OCI-LY7 (cell line): ENCODE results near the gene NELFA. TPM values are rescaled to one million over a fixed set of nuclear protein-coding genes. Genes with fewer than 3 reads are reported as not detected.

Experiments
- BruUV-seq: library from RNA; stranded (reverse); fragments of 400-500 nt; replicated peaks from 2 replicates; lab custom pipeline; 2021; lab: Mats Ljungman, UMichigan
- CTCF ChIA-PET: fragments of 300-600 bp; sonication (Branson Sonifier 250); formaldehyde crosslinking; loops from one replicate; lab custom pipeline; 2022; ENCODE audit warnings: antibody characterized with exemption; ENCODE audit not compliant: unreplicated experiment; lab: Charles Lee
- POLR2A ChIA-PET: fragments of 300-600 bp; sonication (Branson Sonifier 250); formaldehyde crosslinking; loops from one replicate; lab custom pipeline; 2022; ENCODE audit warnings: antibody characterized with exemption; lab: Charles Lee
- DNase-seq: peaks from one replicate; pipeline ENCODE4 v3.0.0-alpha.2; 2015; ENCODE audit warnings: low spot score
- H2AFZ ChIP-seq: fragments of 200-600 bp; sonication (generic), shearing (Covaris generic); 2 replicates; pipeline ENCODE4 v1.6.1; 2014; ENCODE audit warnings: mild to moderate bottlenecking, antibody characterized with exemption, low read length, moderate library complexity
- H3K27ac ChIP-seq: fragments of 200-600 bp; sonication (generic); 2 replicates; pipeline ENCODE4 v1.5.1; 2014; ENCODE audit warnings: mixed run types, low read depth, mild to moderate bottlenecking, moderate library complexity, low read length, inconsistent platforms; ENCODE audit not compliant: poor library complexity, severe bottlenecking
- H3K36me3 ChIP-seq: fragments of 200-600 bp; sonication (generic); 2 replicates; pipeline ENCODE4 v1.6.1; 2014; ENCODE audit warnings: mild to moderate bottlenecking, antibody characterized with exemption, low read length, moderate library complexity, mixed read lengths; ENCODE audit not compliant: insufficient read depth
- H3K4me1 ChIP-seq: fragments of 200-600 bp; sonication (generic); 2 replicates; pipeline ENCODE4 v1.5.1; 2014; ENCODE audit warnings: mild to moderate bottlenecking, low read length; ENCODE audit not compliant: insufficient read depth, poor library complexity, severe bottlenecking
- H3K4me2 ChIP-seq: fragments of 200-600 bp; sonication (generic); 2 replicates; pipeline ENCODE4 v1.6.1; 2014; ENCODE audit warnings: mild to moderate bottlenecking, low read length
- H3K4me3 ChIP-seq: fragments of 200-600 bp; sonication (generic); 2 replicates; pipeline ENCODE4 v1.5.1; 2014; ENCODE audit warnings: mild to moderate bottlenecking, low read depth, low read length; ENCODE audit not compliant: poor library complexity, severe bottlenecking
- H3K79me2 ChIP-seq: fragments of 200-600 bp; sonication (generic); 2 replicates; pipeline ENCODE4 v1.6.1; 2016; ENCODE audit warnings: low read depth, mild to moderate bottlenecking, low read length, moderate library complexity, mixed read lengths; ENCODE audit not compliant: insufficient read depth
- H3K9me2 ChIP-seq: fragments of 200-600 bp; sonication (generic); 2 replicates; pipeline ENCODE4 v1.6.1; 2016; ENCODE audit warnings: mild to moderate bottlenecking, low read length, mixed read lengths; ENCODE audit not compliant: insufficient read depth
- H3K9me3 ChIP-seq: fragments of 200-600 bp; sonication (generic); 2 replicates; pipeline ENCODE4 v1.6.1; 2014; ENCODE audit warnings: mild to moderate bottlenecking, mixed run types, low read length, mixed read lengths
- H4K20me1 ChIP-seq: fragments of 200-600 bp; sonication (generic); 2 replicates; pipeline ENCODE4 v1.6.1; 2014; ENCODE audit warnings: mild to moderate bottlenecking, antibody characterized with exemption, low read length, moderate library complexity, mixed read lengths; ENCODE audit not compliant: insufficient read depth
- EZH2phosphoT487 ChIP-seq: fragments of 200-600 bp; sonication (generic); IDR thresholded peaks from 2 replicates; pipeline ENCODE4 v1.6.1; 2018; ENCODE audit warnings: low read depth, borderline replicate concordance, mild to moderate bottlenecking, mixed run types, antibody characterized with exemption, low read length, moderate library complexity, mixed read lengths
- intact Hi-C: fragments of 100-400 bp; cut with micrococcal nuclease; formaldehyde crosslinking; loops from one replicate; pipeline ENCODE4 v1.10.0; 2022; ENCODE audit not compliant: unreplicated experiment
- microRNA-seq: library from miRNA; unstranded; fragments of <30 nt; microRNA quantifications from one replicate; pipeline ENCODE4 v1.2.0, GENCODE V29; 2022; ENCODE audit warnings: borderline replicate concordance
- small RNA-seq: library from RNA; depleted of rRNA; stranded (forward); fragments of <200 nt; gene quantifications from one replicate; pipeline ENCODE3, GENCODE V24; 2014
- total RNA-seq, 2 experiments: library from RNA; depleted of rRNA in 1 of 2; stranded (reverse); fragments of >200 nt in 1 of 2; shearing (Covaris generic) in 1 of 2; gene quantifications; 2 replicates each; pipeline ENCODE4 v1.2.3, GENCODE V29; 2014 to 2022
- TF ChIP-seq, protein P1 (sequence below): fragments of 200-600 bp; sonication (generic); conservative IDR thresholded peaks from 2 replicates; pipeline ENCODE4 v1.5.1; 2014; ENCODE audit warnings: mild to moderate bottlenecking, antibody characterized with exemption, low read length, moderate library complexity, mixed read lengths

The NELFA gene
- total RNA-seq, 2 experiments from 2014 or later: 45.5 to 45.7 TPM

DNA sequence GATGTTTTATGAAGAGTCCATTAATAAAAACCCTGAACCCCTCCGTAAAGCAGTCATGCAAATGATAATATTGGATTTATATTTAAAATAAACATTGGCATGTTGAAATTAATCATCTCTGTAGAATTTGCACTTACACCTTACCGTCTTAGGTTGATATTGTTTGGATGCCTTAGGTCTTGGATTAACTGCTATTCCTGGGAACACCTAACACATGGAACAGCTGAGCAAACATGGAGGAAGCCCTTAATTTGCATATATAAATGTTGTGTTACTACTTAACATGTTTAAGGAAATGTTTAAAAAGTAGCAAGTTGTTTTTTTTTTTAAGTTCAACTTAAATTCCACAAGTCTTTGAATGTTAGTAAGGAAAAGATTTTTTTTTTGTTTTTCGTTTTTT is 75.1 kb downstream of the NELFA start:
- Histone ChIP-seq H3K9me2 (no peaks in the 10 kb centered on the region), H3K9me3 (no peaks in the 10 kb centered on the region), H3K4me1 (no peaks in the 10 kb centered on the region), H4K20me1 (no peaks in the 10 kb centered on the region), H3K4me3 (no peak overlapping the region), H2AFZ (no peak overlapping the region), H3K4me2 (no peak overlapping the region), H3K27ac (no peak overlapping the region), H3K36me3 (peaks cover 83% of the 10 kb centered on the region), H3K79me2 (no peaks in the 10 kb centered on the region)
- intact Hi-C loops: no loop called here
- DNase-seq: no peak
- TF ChIP-seq, protein P1, sequence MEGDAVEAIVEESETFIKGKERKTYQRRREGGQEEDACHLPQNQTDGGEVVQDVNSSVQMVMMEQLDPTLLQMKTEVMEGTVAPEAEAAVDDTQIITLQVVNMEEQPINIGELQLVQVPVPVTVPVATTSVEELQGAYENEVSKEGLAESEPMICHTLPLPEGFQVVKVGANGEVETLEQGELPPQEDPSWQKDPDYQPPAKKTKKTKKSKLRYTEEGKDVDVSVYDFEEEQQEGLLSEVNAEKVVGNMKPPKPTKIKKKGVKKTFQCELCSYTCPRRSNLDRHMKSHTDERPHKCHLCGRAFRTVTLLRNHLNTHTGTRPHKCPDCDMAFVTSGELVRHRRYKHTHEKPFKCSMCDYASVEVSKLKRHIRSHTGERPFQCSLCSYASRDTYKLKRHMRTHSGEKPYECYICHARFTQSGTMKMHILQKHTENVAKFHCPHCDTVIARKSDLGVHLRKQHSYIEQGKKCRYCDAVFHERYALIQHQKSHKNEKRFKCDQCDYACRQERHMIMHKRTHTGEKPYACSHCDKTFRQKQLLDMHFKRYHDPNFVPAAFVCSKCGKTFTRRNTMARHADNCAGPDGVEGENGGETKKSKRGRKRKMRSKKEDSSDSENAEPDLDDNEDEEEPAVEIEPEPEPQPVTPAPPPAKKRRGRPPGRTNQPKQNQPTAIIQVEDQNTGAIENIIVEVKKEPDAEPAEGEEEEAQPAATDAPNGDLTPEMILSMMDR: no peak
- no peak for TF ChIP-seq EZH2phosphoT487
- POLR2A ChIA-PET: no interaction called here
- BruUV-seq: no TSS peak
- CTCF ChIA-PET: no interaction called here

DNA sequence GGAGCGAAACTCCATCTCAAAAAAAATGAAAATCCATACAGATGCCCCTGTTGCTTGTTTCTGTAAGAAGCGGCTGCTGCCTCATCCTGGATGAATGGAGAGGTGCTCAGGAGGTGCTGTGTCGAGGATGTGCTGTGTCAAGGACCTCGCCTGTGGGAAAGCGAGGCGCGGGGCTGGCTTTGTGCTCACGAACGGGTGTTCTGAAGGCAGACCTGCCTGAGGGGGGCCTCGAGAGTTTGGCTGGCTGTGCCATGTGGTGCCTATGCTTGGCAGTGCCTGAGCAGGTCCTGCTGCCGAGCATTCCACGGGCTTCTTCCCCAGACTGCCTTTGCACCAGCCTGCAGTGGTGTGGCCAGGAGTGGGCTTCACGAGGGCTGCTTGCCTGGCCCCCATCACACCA is 76.0 kb downstream of the NELFA start:
- Histone ChIP-seq H2AFZ (no peak overlapping the region), H3K27ac (no peak overlapping the region), H3K4me2 (no peak overlapping the region), H3K79me2 (peaks cover 8% of the 10 kb centered on the region; the same call in 1 of the 2 replicates), H3K9me2 (no peaks in the 10 kb centered on the region), H3K4me1 (no peaks in the 10 kb centered on the region), H4K20me1 (no peaks in the 10 kb centered on the region), H3K9me3 (no peaks in the 10 kb centered on the region), H3K4me3 (no peak overlapping the region), H3K36me3 (peaks cover 86% of the 10 kb centered on the region)
- no peak for TF ChIP-seq EZH2phosphoT487
- TF ChIP-seq, protein P1: no peak
- ChIA-PET CTCF (no interaction called here), POLR2A (no interaction called here)
- BruUV-seq: no TSS peak
- intact Hi-C loops: no loop called here
- no peak for DNase-seq

Small RNA genes within 50 kb of the gene (microRNA-seq; reads per million reads assigned to microRNA genes)
- gene MIR943: not detected

Small RNA genes within 50 kb of the gene (small RNA-seq; reads per million reads assigned to genes)
- gene SCARNA22: 97.8 reads per million, percentile 99 among the genes with 10 or more reads in this experiment

Other genes starting within 250 kb of the NELFA start
- gene FGFR3, start 215.7 kb downstream of the NELFA start, total RNA-seq (2014; rRNA removed; shearing (Covaris generic)): not detected in 2 replicates
- not detected in 2 replicates for gene FGFR3, start 215.7 kb downstream of the NELFA start, total RNA-seq (2022)
- gene LETM1, start 152.8 kb downstream of the NELFA start, total RNA-seq (2014; rRNA removed; shearing (Covaris generic)): 58.3 and 60.0 TPM in 2 replicates
- gene LETM1, start 152.8 kb downstream of the NELFA start, total RNA-seq (2022): 61.7 and 66.8 TPM in 2 replicates
- gene NSD2, start 137.6 kb downstream of the NELFA start, total RNA-seq (2014; rRNA removed; shearing (Covaris generic)): 158 and 169 TPM in 2 replicates
- gene NSD2, start 137.6 kb downstream of the NELFA start, total RNA-seq (2022): 329 and 372 TPM in 2 replicates
- gene NAT8L, start 50.4 kb upstream of the NELFA start, total RNA-seq (2014; rRNA removed; shearing (Covaris generic)): 0.03 TPM in 1 of 2 replicates, not detected in the other
- not detected in 2 replicates for gene NAT8L, start 50.4 kb upstream of the NELFA start, total RNA-seq (2022)
- gene HAUS3, start 233.1 kb upstream of the NELFA start, total RNA-seq (2014; rRNA removed; shearing (Covaris generic)): 15.9 and 20.1 TPM in 2 replicates
- gene HAUS3, start 233.1 kb upstream of the NELFA start, total RNA-seq (2022): 21.1 and 22.2 TPM in 2 replicates
- 2.7 and 4.4 TPM in 2 replicates for gene POLN, start 233.1 kb upstream of the NELFA start, total RNA-seq (2014; rRNA removed; shearing (Covaris generic))
- 3.5 and 4.0 TPM in 2 replicates for gene POLN, start 233.1 kb upstream of the NELFA start, total RNA-seq (2022)